Ramos (cell line): ENCODE data around the gene RPL5.
"Not testable (repeated sequence)": the region's sequence is repeated elsewhere in the genome, so short reads cannot be mapped to it uniquely, and the experiment has no call there.

ENCODE experiments used
- in situ Hi-C: fragments of 300-500 bp; cut with MboI; formaldehyde crosslinking; loops from one replicate; pipeline ENCODE4 v1.14.3; 2022; ENCODE audit warnings: low sequenced_read_pairs; ENCODE audit not compliant: unreplicated experiment

Gene RPL5

GRCh38 chr1:92831762-92832536 lies at the start of gene RPL5:
Gene RPL5 (plus strand): TSS chr1:92832040. CDS start chr1:92832115, 75 bp downstream.
- in situ Hi-C loops: no loop called here

- in situ Hi-C loops: not testable (repeated sequence)
Observed at GRCh38 chr1:92783550-92783949, 48.3 kb upstream of the RPL5 start.

GRCh38 chr1:92784021-92784638 lies 47.7 kb upstream of the RPL5 start:
- in situ Hi-C loops: no loop called here

GRCh38 chr1:92784639-92785500 lies 47.0 kb upstream of the RPL5 start, which contains the start of gene EVI5:
Gene EVI5 (minus strand): TSS chr1:92785108. CDS start chr1:92736546, 48,562 bp downstream.
- in situ Hi-C loops: no loop called here

GRCh38 chr1:92786111-92786901 lies 45.5 kb upstream of the RPL5 start:
- in situ Hi-C loops: no loop called here

- in situ Hi-C loops: no loop called here
Observed at GRCh38 chr1:92790081-92790480, 41.8 kb upstream of the RPL5 start.

- in situ Hi-C loops: no loop called here
Observed at GRCh38 chr1:92790867-92791266, 41.0 kb upstream of the RPL5 start.

- in situ Hi-C loops: no loop called here
Observed at GRCh38 chr1:92791487-92792066, 40.3 kb upstream of the RPL5 start.

GRCh38 chr1:92792340-92792782 lies 39.5 kb upstream of the RPL5 start:
- in situ Hi-C loops: no loop called here

- in situ Hi-C loops: no loop called here
Observed at GRCh38 chr1:92795166-92795565, 36.7 kb upstream of the RPL5 start.

GRCh38 chr1:92797297-92797696 lies 34.5 kb upstream of the RPL5 start:
- in situ Hi-C loops: no loop called here

GRCh38 chr1:92797961-92798360 lies 33.9 kb upstream of the RPL5 start:
- in situ Hi-C loops: no loop called here

GRCh38 chr1:92803140-92803887 lies 28.5 kb upstream of the RPL5 start:
- in situ Hi-C loops: no loop called here

GRCh38 chr1:92804721-92805201 lies 27.1 kb upstream of the RPL5 start:
- in situ Hi-C loops: no loop called here

GRCh38 chr1:92805216-92805615 lies 26.6 kb upstream of the RPL5 start:
- in situ Hi-C loops: no loop called here

- in situ Hi-C loops: no loop called here
Observed at GRCh38 chr1:92808381-92808780, 23.5 kb upstream of the RPL5 start.

GRCh38 chr1:92816732-92817131 lies 15.1 kb upstream of the RPL5 start:
- in situ Hi-C loops: loop anchor here (10.0 kb wide), 1 partner anchor 72 kb away; no protein-coding TSS in a partner anchor

- in situ Hi-C loops: loop anchor here (10.0 kb wide), 1 partner anchor 72 kb away; no protein-coding TSS in a partner anchor
Observed at GRCh38 chr1:92817137-92817697, 14.6 kb upstream of the RPL5 start.
